OCI-LY1 (cell line): ENCODE results near the gene CEP152.

ENCODE experiments used
- H2AFZ ChIP-seq: fragments of 200-600 bp; sonication (generic), shearing (Covaris generic); 2 replicates; pipeline ENCODE4 v1.6.0; 2014; ENCODE audit warnings: antibody characterized with exemption, mild to moderate bottlenecking, low read length
- H3F3A ChIP-seq: fragments of 200-600 bp; sonication (generic), shearing (Covaris generic); 2 replicates; pipeline ENCODE4 v1.6.0; 2014; ENCODE audit warnings: mild to moderate bottlenecking, antibody characterized with exemption, low read length, moderate library complexity; ENCODE audit not compliant: insufficient read depth
- H3K27ac ChIP-seq: fragments of 200-600 bp; sonication (generic); 2 replicates; pipeline ENCODE4 v1.5.1; 2014; ENCODE audit warnings: low read length, mixed run types, mild to moderate bottlenecking, low read depth; ENCODE audit not compliant: poor library complexity, severe bottlenecking
- H3K27me3 ChIP-seq: fragments of 200-600 bp; sonication (generic); 2 replicates; pipeline ENCODE4 v1.6.0; 2014; ENCODE audit warnings: antibody characterized with exemption, mild to moderate bottlenecking, low read length, moderate library complexity; ENCODE audit not compliant: insufficient read depth
- H3K36me3 ChIP-seq: fragments of 200-600 bp; sonication (generic); 2 replicates; pipeline ENCODE4 v1.6.1; 2014; ENCODE audit warnings: mild to moderate bottlenecking, antibody characterized with exemption, low read length, moderate library complexity, mixed read lengths; ENCODE audit not compliant: insufficient read depth
- H3K4me1 ChIP-seq: fragments of 200-600 bp; sonication (generic); 2 replicates; pipeline ENCODE4 v1.5.1; 2014; ENCODE audit warnings: mild to moderate bottlenecking, low read length, moderate library complexity; ENCODE audit not compliant: insufficient read depth, severe bottlenecking
- H3K4me2 ChIP-seq: fragments of 200-600 bp; sonication (generic), shearing (Covaris generic); 2 replicates; pipeline ENCODE4 v1.6.1; 2014; ENCODE audit warnings: low read length
- H3K4me3 ChIP-seq: fragments of 200-600 bp; sonication (generic); 2 replicates; pipeline ENCODE4 v1.5.1; 2014; ENCODE audit warnings: low read length, low read depth, mild to moderate bottlenecking, mixed read lengths; ENCODE audit not compliant: poor library complexity, severe bottlenecking
- H3K79me2 ChIP-seq: fragments of 200-600 bp; shearing (Covaris generic); 2 replicates; pipeline ENCODE4 v1.6.1; 2016; ENCODE audit warnings: mixed run types, low read length, mixed read lengths; ENCODE audit not compliant: insufficient read depth
- H3K9ac ChIP-seq: fragments of 200-600 bp; sonication (generic), shearing (Covaris generic); 2 replicates; pipeline ENCODE4 v1.6.1; 2014; ENCODE audit warnings: mild to moderate bottlenecking, low read length, mixed read lengths
- H3K9me2 ChIP-seq: fragments of 200-600 bp; sonication (generic), shearing (Covaris generic); 2 replicates; pipeline ENCODE4 v1.6.1; 2014; ENCODE audit warnings: low read depth, mild to moderate bottlenecking, low read length, mixed read lengths
- H3K9me3 ChIP-seq: fragments of 200-600 bp; shearing (Covaris generic); 2 replicates; pipeline ENCODE4 v1.6.1; 2014; ENCODE audit warnings: low read length, mixed read lengths
- H4K20me1 ChIP-seq: fragments of 200-600 bp; sonication (generic), shearing (Covaris generic); 2 replicates; pipeline ENCODE4 v1.6.0; 2016; ENCODE audit warnings: mild to moderate bottlenecking, low read length; ENCODE audit not compliant: insufficient read depth
- EZH2 ChIP-seq: fragments of 200-600 bp; sonication (generic), shearing (Covaris generic); IDR thresholded peaks from 2 replicates; pipeline ENCODE4 v1.8.0; 2017; ENCODE audit warnings: borderline replicate concordance, mixed run types, mild to moderate bottlenecking, antibody characterized with exemption, low read length, moderate library complexity, mixed read lengths
- TF ChIP-seq, protein P1 (sequence below): fragments of 200-600 bp; sonication (generic), shearing (Covaris generic); IDR thresholded peaks from 2 replicates; pipeline ENCODE4 v1.5.1; 2017; ENCODE audit warnings: mild to moderate bottlenecking, antibody characterized with exemption, low read length, moderate library complexity, mixed read lengths

Gene CEP152

DNA sequence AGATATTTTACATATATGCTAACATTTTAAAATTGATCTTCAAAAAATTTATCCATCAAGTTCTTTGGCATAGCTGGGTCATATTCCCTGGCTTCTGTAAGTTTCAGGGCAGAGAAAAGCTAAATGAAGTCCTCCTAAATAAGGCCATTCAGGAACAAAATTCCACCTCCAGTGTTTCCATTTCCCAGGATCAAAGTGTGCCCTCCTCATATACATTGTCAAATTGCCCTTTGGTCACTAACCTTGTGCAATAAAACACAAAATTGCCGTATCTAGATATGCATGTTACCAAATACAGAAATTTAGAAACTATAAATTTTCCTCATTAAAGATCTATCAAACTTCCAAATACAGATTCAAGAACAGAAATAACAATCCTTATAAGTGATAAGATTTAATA is 10.6 kb downstream of the CEP152 start:
- peaks cover 45% of the 10 kb centered on the region for H3K79me2 ChIP-seq
- H3F3A ChIP-seq = no peaks in the 10 kb centered on the region
- no peak overlapping the region for H2AFZ ChIP-seq
- H3K27ac ChIP-seq = no peak overlapping the region
- H3K9me2 ChIP-seq = no peaks in the 10 kb centered on the region
- H3K36me3 ChIP-seq = peaks cover 35% of the 10 kb centered on the region
- no peak overlapping the region for H3K4me3 ChIP-seq
- no peak overlapping the region for H3K4me2 ChIP-seq
- no peaks in the 10 kb centered on the region for H3K27me3 ChIP-seq
- TF ChIP-seq, protein P1, sequence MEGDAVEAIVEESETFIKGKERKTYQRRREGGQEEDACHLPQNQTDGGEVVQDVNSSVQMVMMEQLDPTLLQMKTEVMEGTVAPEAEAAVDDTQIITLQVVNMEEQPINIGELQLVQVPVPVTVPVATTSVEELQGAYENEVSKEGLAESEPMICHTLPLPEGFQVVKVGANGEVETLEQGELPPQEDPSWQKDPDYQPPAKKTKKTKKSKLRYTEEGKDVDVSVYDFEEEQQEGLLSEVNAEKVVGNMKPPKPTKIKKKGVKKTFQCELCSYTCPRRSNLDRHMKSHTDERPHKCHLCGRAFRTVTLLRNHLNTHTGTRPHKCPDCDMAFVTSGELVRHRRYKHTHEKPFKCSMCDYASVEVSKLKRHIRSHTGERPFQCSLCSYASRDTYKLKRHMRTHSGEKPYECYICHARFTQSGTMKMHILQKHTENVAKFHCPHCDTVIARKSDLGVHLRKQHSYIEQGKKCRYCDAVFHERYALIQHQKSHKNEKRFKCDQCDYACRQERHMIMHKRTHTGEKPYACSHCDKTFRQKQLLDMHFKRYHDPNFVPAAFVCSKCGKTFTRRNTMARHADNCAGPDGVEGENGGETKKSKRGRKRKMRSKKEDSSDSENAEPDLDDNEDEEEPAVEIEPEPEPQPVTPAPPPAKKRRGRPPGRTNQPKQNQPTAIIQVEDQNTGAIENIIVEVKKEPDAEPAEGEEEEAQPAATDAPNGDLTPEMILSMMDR = no peak
- TF ChIP-seq EZH2 = no peak
- H3K9me3 ChIP-seq = no peaks in the 10 kb centered on the region
- H3K4me1 ChIP-seq = peaks cover 10% of the 10 kb centered on the region
- no peaks in the 10 kb centered on the region for H4K20me1 ChIP-seq
- H3K9ac ChIP-seq = no peak overlapping the region

DNA sequence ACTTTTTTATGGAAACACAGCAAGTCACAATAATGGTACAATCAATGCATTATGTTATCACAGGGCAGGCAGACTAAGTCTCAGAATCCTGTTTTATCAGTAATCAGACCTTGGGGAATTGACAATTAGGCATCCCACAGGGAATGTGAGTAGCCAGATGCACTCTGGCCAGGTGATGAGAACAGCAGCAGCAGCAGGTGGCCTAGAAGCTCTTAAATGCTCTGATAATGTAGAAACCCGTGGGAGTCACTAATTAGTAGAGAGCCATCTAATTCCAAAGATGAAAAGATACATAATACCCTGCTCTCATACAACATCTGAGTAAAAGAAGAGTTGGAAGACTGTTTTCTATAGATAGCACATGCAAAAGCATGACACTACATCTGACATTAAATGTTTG is 12.6 kb downstream of the CEP152 start:
- H2AFZ ChIP-seq = no peak overlapping the region
- no peak overlapping the region for H3K4me3 ChIP-seq
- peaks cover 35% of the 10 kb centered on the region for H3K79me2 ChIP-seq

DNA sequence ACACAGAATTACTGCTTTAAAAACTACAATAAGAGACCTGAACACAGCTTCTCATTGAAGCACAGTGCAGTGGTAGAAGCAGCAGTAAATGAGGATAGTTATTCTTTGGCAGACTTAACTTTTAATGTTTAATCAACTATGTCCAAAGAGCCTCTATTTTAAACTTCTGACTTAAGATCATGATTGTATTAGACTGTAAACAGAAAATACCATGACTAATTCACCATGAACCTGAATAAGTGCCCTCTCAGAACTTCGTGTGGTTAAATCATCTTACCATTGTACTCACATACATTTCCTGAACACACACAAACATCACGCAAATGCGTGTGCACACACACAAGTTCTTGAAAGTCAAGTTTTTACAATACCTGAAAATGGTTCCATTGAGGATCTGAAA is 13.9 kb downstream of the CEP152 start:
- H3K36me3 ChIP-seq = peaks cover 57% of the 10 kb centered on the region
- TF ChIP-seq, protein P1 = no peak
- no peak for TF ChIP-seq EZH2
- H3K9ac ChIP-seq = no peak overlapping the region

More for the DNA sequence above, 12.6 kb downstream of the CEP152 start:
- H3K4me1 ChIP-seq = peaks cover 16% of the 10 kb centered on the region
- H3K9me2 ChIP-seq = no peaks in the 10 kb centered on the region
- no peak overlapping the region for H3K9ac ChIP-seq
- no peaks in the 10 kb centered on the region for H3F3A ChIP-seq
- no peak for TF ChIP-seq EZH2
- TF ChIP-seq, protein P1 = no peak
- H3K27me3 ChIP-seq = no peaks in the 10 kb centered on the region
- H3K27ac ChIP-seq = no peak overlapping the region
- no peaks in the 10 kb centered on the region for H4K20me1 ChIP-seq
- H3K9me3 ChIP-seq = no peaks in the 10 kb centered on the region
- peaks cover 43% of the 10 kb centered on the region for H3K36me3 ChIP-seq
- no peak overlapping the region for H3K4me2 ChIP-seq

More for the DNA sequence above, 13.9 kb downstream of the CEP152 start:
- Histone ChIP-seq H3K27me3 (no peaks in the 10 kb centered on the region), H3K4me2 (no peak overlapping the region), H3K4me3 (no peak overlapping the region), H2AFZ (no peak overlapping the region), H3K79me2 (peaks cover 24% of the 10 kb centered on the region), H3K9me2 (no peaks in the 10 kb centered on the region), H3K4me1 (peaks cover 16% of the 10 kb centered on the region), H3K27ac (no peak overlapping the region), H3K9me3 (no peaks in the 10 kb centered on the region), H4K20me1 (no peaks in the 10 kb centered on the region), H3F3A (no peaks in the 10 kb centered on the region)
